Spleen (tissue), 7 donors: ENCODE data around the gene ULK2.

Source experiments
- CTCF ChIP-seq, 11 experiments: fragments of 200-600 bp in 7 of 11; fragments of 450-650 bp in 4 of 11; sonication (generic) in 4 of 11; IDR thresholded peaks in 8 of 11; conservative IDR thresholded peaks in 3 of 11; 1 replicate in 7 of 11; 2 replicates in 4 of 11; pipeline versions ENCODE4 v1.4.0 to v1.8.0; 2016 to 2021; ENCODE audit warnings: antibody characterized with exemption in 11 of 11, inconsistent platforms in 4 of 11, mild to moderate bottlenecking in 1 of 11
- POLR2AphosphoS5 ChIP-seq, 3 donors: sonication (generic); formaldehyde crosslinking; IDR thresholded peaks; one replicate each; pipeline ENCODE4 v1.5.1; 2017; ENCODE audit warnings: antibody characterized with exemption in 3 of 3
- donor health status: DM: no; HTN: no; CAD: no; lungs with moderate emphysema.
- donor health status: DM: no; HTN: no; CAD: no.
- donor health status: DM: no; HTN: no; CAD: no.

GRCh38 chr17:19769946-19770652 is 97.6 kb downstream of the ULK2 start:
- no peak for TF ChIP-seq CTCF (IDR thresholded peaks at IDR 0.05 in 8 of 11, conservative IDR thresholded peaks at IDR 0.05 in 3 of 11)
- TF ChIP-seq POLR2AphosphoS5 (IDR thresholded peaks at IDR 0.05), result no peak
